H9 (cell line): ENCODE data around the gene THRAP3. TPM values are rescaled to one million over a fixed set of nuclear protein-coding genes. Genes with fewer than 3 reads are reported as not detected.
"Not testable (repeated sequence)": the region's sequence is repeated elsewhere in the genome, so short reads cannot be mapped to it uniquely, and the experiment has no call there.

Experiments used
- DNase-seq: peaks from one replicate; pipeline ENCODE4 v3.0.0-alpha.2; 2017
- H2AFZ ChIP-seq: one replicate; pipeline ENCODE4 v1.6.1; 2013; ENCODE audit warnings: mild to moderate bottlenecking, low read length, control low read depth, moderate library complexity
- H2AK5ac ChIP-seq: 2 replicates; pipeline ENCODE4 v1.6.1; 2013; ENCODE audit warnings: low read length, control low read depth, mixed read lengths; ENCODE audit not compliant: insufficient read length
- H2BK120ac ChIP-seq: one replicate; pipeline ENCODE4 v1.6.1; 2013; ENCODE audit warnings: low read depth, mild to moderate bottlenecking, low read length, control low read depth, inconsistent platforms; ENCODE audit not compliant: poor library complexity, severe bottlenecking
- H2BK12ac ChIP-seq: 2 replicates; pipeline ENCODE4 v1.6.1; 2013; ENCODE audit warnings: low read length, control low read depth, mixed read lengths, low read depth; ENCODE audit not compliant: insufficient read length
- H2BK15ac ChIP-seq: 2 replicates; pipeline ENCODE4 v1.6.1; 2013; ENCODE audit warnings: low read depth, low read length, control low read depth
- H2BK20ac ChIP-seq: one replicate; pipeline ENCODE4 v1.6.1; 2013; ENCODE audit warnings: low read depth, mild to moderate bottlenecking, low read length, control low read depth, inconsistent platforms; ENCODE audit not compliant: poor library complexity, severe bottlenecking
- H2BK5ac ChIP-seq: 2 replicates; pipeline ENCODE4 v1.6.1; 2013; ENCODE audit warnings: low read length, control low read depth, mixed read lengths; ENCODE audit not compliant: insufficient read length
- H3K14ac ChIP-seq: 2 replicates; pipeline ENCODE4 v1.6.1; 2013; ENCODE audit warnings: low read length, control low read depth; ENCODE audit not compliant: insufficient read depth
- H3K18ac ChIP-seq: 2 replicates; pipeline ENCODE4 v1.6.1; 2013; ENCODE audit warnings: low read depth, mild to moderate bottlenecking, mixed read lengths, low read length, control low read depth; ENCODE audit not compliant: insufficient read length
- H3K23ac ChIP-seq: 2 replicates; pipeline ENCODE4 v1.6.1; 2013; ENCODE audit warnings: low read length, control low read depth, mixed read lengths, low read depth; ENCODE audit not compliant: insufficient read length
- H3K23me2 ChIP-seq: 2 replicates; pipeline ENCODE4 v1.6.1; 2013; ENCODE audit warnings: low read depth, mild to moderate bottlenecking, mixed read lengths, low read length, control low read depth; ENCODE audit not compliant: insufficient read length, poor library complexity, severe bottlenecking
- H3K27ac ChIP-seq: 2 replicates; pipeline ENCODE4 v1.5.1; 2013; ENCODE audit warnings: low read length, control low read depth, mixed read lengths, low read depth; ENCODE audit not compliant: insufficient read length
- H3K27me3 ChIP-seq: 2 replicates; pipeline ENCODE4 v1.6.1; 2013; ENCODE audit warnings: low read length, control low read depth, inconsistent platforms; ENCODE audit not compliant: insufficient read depth
- H3K4ac ChIP-seq: 2 replicates; pipeline ENCODE4 v1.6.1; 2013; ENCODE audit warnings: low read depth, mild to moderate bottlenecking, control low read depth, inconsistent platforms, low read length, moderate library complexity
- H3K4me1 ChIP-seq: 2 replicates; pipeline ENCODE4 v1.6.1; 2013; ENCODE audit warnings: low read length, control low read depth, inconsistent platforms; ENCODE audit not compliant: insufficient read depth
- H3K4me2 ChIP-seq: 2 replicates; pipeline ENCODE4 v1.6.1; 2013; ENCODE audit warnings: low read length, control low read depth, mixed read lengths; ENCODE audit not compliant: insufficient read length, insufficient read depth
- H3K56ac ChIP-seq: 2 replicates; pipeline ENCODE4 v1.6.1; 2013; ENCODE audit warnings: low read depth, mild to moderate bottlenecking, mixed read lengths, low read length, control low read depth; ENCODE audit not compliant: insufficient read length
- H3K79me1 ChIP-seq: 2 replicates; pipeline ENCODE4 v1.6.1; 2013; ENCODE audit warnings: low read depth, mild to moderate bottlenecking, moderate library complexity, low read length, control low read depth, inconsistent platforms; ENCODE audit not compliant: insufficient read depth, poor library complexity, severe bottlenecking
- H3K79me2 ChIP-seq: 2 replicates; pipeline ENCODE4 v1.6.1; 2013; ENCODE audit warnings: low read length, control low read depth, inconsistent platforms; ENCODE audit not compliant: insufficient read depth
- H3K9ac ChIP-seq: 2 replicates; pipeline ENCODE4 v1.6.1; 2013; ENCODE audit warnings: low read length, control low read depth, mixed read lengths; ENCODE audit not compliant: insufficient read length; ENCODE audit errors: extremely low read depth
- H3K9me3 ChIP-seq: one replicate; pipeline ENCODE4 v1.6.1; 2013; ENCODE audit warnings: low read depth, low read length, inconsistent platforms; ENCODE audit not compliant: control insufficient read depth
- H3T11ph ChIP-seq: one replicate; pipeline ENCODE4 v1.6.1; 2013; ENCODE audit warnings: mild to moderate bottlenecking, low read length, control low read depth, inconsistent platforms
- H4K20me1 ChIP-seq: one replicate; pipeline ENCODE4 v1.6.1; 2013; ENCODE audit not compliant: control insufficient read depth, insufficient read length, insufficient read depth
- H4K5ac ChIP-seq: 2 replicates; pipeline ENCODE4 v1.6.1; 2013; ENCODE audit warnings: low read depth, mild to moderate bottlenecking, mixed read lengths, low read length, control low read depth; ENCODE audit not compliant: insufficient read length
- H4K8ac ChIP-seq: replicated peaks from 2 replicates; pipeline ENCODE4 v1.6.1; 2013; ENCODE audit warnings: low read length, control low read depth, mixed read lengths, low read depth; ENCODE audit not compliant: insufficient read length
- H4K91ac ChIP-seq: 2 replicates; pipeline ENCODE4 v1.6.1; 2013; ENCODE audit warnings: low read depth, mild to moderate bottlenecking, moderate library complexity, mixed read lengths, low read length, control low read depth; ENCODE audit not compliant: insufficient read length
- H3K27ac Mint-ChIP-seq, 3 experiments: 2 replicates in 2 of 3; 3 replicates in 1 of 3; pipeline ENCODE4 v1.8.0; 2020 to 2021; ENCODE audit warnings: mixed read lengths in 3 of 3, mild to moderate bottlenecking in 1 of 3, moderate library complexity in 1 of 3
- H3K27me3 Mint-ChIP-seq: 2 replicates; pipeline ENCODE4 v1.8.0; 2021; ENCODE audit warnings: low read depth, mild to moderate bottlenecking, moderate library complexity, mixed read lengths
- H3K36me3 Mint-ChIP-seq, 3 experiments: 2 replicates in 2 of 3; 3 replicates in 1 of 3; pipeline ENCODE4 v1.8.0; 2020 to 2021; ENCODE audit warnings: low read depth in 3 of 3, mixed read lengths in 3 of 3; ENCODE audit not compliant: insufficient read depth in 1 of 3
- H3K4me1 Mint-ChIP-seq, 2 experiments: 2 replicates each; pipeline ENCODE4 v1.8.0; 2020; ENCODE audit warnings: mixed read lengths in 2 of 2
- H3K4me3 Mint-ChIP-seq, 2 experiments: 2 replicates in 1 of 2; 3 replicates in 1 of 2; pipeline ENCODE4 v1.8.0; 2020 to 2021; ENCODE audit warnings: mild to moderate bottlenecking in 2 of 2, mixed read lengths in 2 of 2, moderate library complexity in 1 of 2
- H3K9me3 Mint-ChIP-seq, 2 experiments: 2 replicates in 1 of 2; 3 replicates in 1 of 2; pipeline ENCODE4 v1.8.0; 2020; ENCODE audit warnings: mild to moderate bottlenecking in 2 of 2, mixed read lengths in 2 of 2, moderate library complexity in 1 of 2
- CTCF ChIP-seq: fragments of 200-600 bp; sonication (generic); conservative IDR thresholded peaks from 3 replicates; pipeline ENCODE4 v1.8.0; 2021; ENCODE audit warnings: antibody characterized with exemption, mild to moderate bottlenecking
- WGBS: extraction: QIAGEN DNeasy Blood & Tissue Kit; methylation state at CpG from one replicate; pipeline ENCODE4 v1.1.7; 2013; ENCODE audit warnings: missing lambda C conversion rate, low lambda C conversion rate, mixed read lengths; ENCODE audit not compliant: insufficient read length; ENCODE audit errors: extremely low coverage; 5-methylcytosine and 5-hydroxymethylcytosine counted together
- total RNA-seq: library from RNA; stranded (reverse); gene quantifications from 2 replicates; pipeline ENCODE4 v1.2.1, GENCODE V29; 2021

The THRAP3 gene
- total RNA-seq, 1 experiment from 2014 or later, result 186 TPM

GRCh38 chr1:36251794-36252481, 27.7 kb downstream of the THRAP3 start:
- Mint-ChIP-seq H3K27me3 (no peaks in the 10 kb centered on the region), H3K4me3 (no peak overlapping the region), H3K36me3 (peaks cover 6 to 11% (median 7%) of the 10 kb centered on the region in 3 experiments; a peak in 5 of 7 replicates), H3K4me1 (peaks cover 11 to 17% of the 10 kb centered on the region in 2 experiments; a peak in 3 of 4 replicates), H3K27ac (peak overlapping the region in 1 of 3 experiments; percentile 42; a peak in 2 of 7 replicates), H3K9me3 (no peaks in the 10 kb centered on the region)
- TF ChIP-seq CTCF, result no peak
- Histone ChIP-seq H2AFZ (no peak overlapping the region), H3K23me2 (no peaks in the 10 kb centered on the region), H3K4ac (no peak overlapping the region), H3K14ac (no peak overlapping the region), H2BK15ac (no peak overlapping the region), H2BK20ac (no peak overlapping the region), H4K20me1 (no peaks in the 10 kb centered on the region), H2BK5ac (no peak overlapping the region), H3K18ac (no peak overlapping the region), H2AK5ac (no peak overlapping the region), H3T11ph (no peak overlapping the region), H3K4me2 (no peak overlapping the region), H2BK12ac (no peak overlapping the region), H4K8ac (no peak overlapping the region), H4K5ac (no peak overlapping the region), H3K4me1 (no peaks in the 10 kb centered on the region), H3K27me3 (no peaks in the 10 kb centered on the region), H3K23ac (no peak overlapping the region), H3K79me1 (peaks cover 10% of the 10 kb centered on the region), H3K9ac (no peak overlapping the region), H3K79me2 (peaks cover 57% of the 10 kb centered on the region; the same call in 1 of the 2 replicates), H2BK120ac (no peak overlapping the region), H3K27ac (no peak overlapping the region), H3K56ac (no peak overlapping the region), H4K91ac (no peak overlapping the region), H3K9me3 (no peaks in the 10 kb centered on the region)
- no peak for DNase-seq
- no CpG with 5 or more reads among the region's 9 CpGs for WGBS

GRCh38 chr1:36252482-36252824, 28.2 kb downstream of the THRAP3 start:
- H3K9me3 ChIP-seq, H2BK5ac ChIP-seq, H4K8ac ChIP-seq, H3K14ac ChIP-seq, H3K27ac ChIP-seq, H2BK120ac ChIP-seq, H2AK5ac ChIP-seq, H3K27ac Mint-ChIP-seq, H4K91ac ChIP-seq, H2BK15ac ChIP-seq, H3K4me2 ChIP-seq, H3K27me3 ChIP-seq, H3K18ac ChIP-seq, DNase-seq, H3K27me3 Mint-ChIP-seq, H3K4ac ChIP-seq, H3K4me3 Mint-ChIP-seq, H3K23me2 ChIP-seq, H4K5ac ChIP-seq, H3K9ac ChIP-seq, H3T11ph ChIP-seq, H3K56ac ChIP-seq, H3K4me1 ChIP-seq, H3K79me1 ChIP-seq, H2BK20ac ChIP-seq, H3K23ac ChIP-seq, H2AFZ ChIP-seq, H4K20me1 ChIP-seq, H3K9me3 Mint-ChIP-seq, H2BK12ac ChIP-seq: not testable (repeated sequence)
- H3K36me3 Mint-ChIP-seq, result peaks cover 6 to 11% (median 7%) of the 10 kb centered on the region in 3 experiments; a peak in 5 of 7 replicates
- peaks cover 59% of the 10 kb centered on the region; the same call in 1 of the 2 replicates for H3K79me2 ChIP-seq
- WGBS, result no CpG with 5 or more reads among the region's 6 CpGs
- peaks cover 16 to 22% of the 10 kb centered on the region in 2 experiments for H3K4me1 Mint-ChIP-seq
